ENCODE data around the gene MYH11.
A peak's percentile ranks its signal among the peaks of the same experiment; 100 is the strongest.

GRCh38 chr16:15704545-15704987, 152.3 kb downstream of the MYH11 start:
- peak; percentile 9; the same call in 1 of the 2 replicates for TF ChIP-seq POLR2A (IDR thresholded peaks at IDR 0.05; ENCODE audit: low read depth, low read length)
- TF ChIP-seq SP1 (IDR thresholded peaks at IDR 0.05; ENCODE audit: low read depth, low read length), result no peak
- TF ChIP-seq MTA2 (IDR thresholded peaks at IDR 0.05; ENCODE audit: low read depth), result no peak
- TF ChIP-seq ZZZ3 (IDR thresholded peaks at IDR 0.05; ENCODE audit: control insufficient read depth, insufficient read length, low read depth), result no peak
- TF ChIP-seq RBBP5 (conservative IDR thresholded peaks at IDR 0.05), result no peak
- TF ChIP-seq FOXM1 (IDR thresholded peaks at IDR 0.05; ENCODE audit: low read depth, low read length), result no peak
- TF ChIP-seq RAD21 (IDR thresholded peaks at IDR 0.05; ENCODE audit: insufficient read depth, low read depth, low read length), result peak; percentile 69
- no peak for TF ChIP-seq BRCA1 (IDR thresholded peaks at IDR 0.05; ENCODE audit: low read depth, low read length)
- TF ChIP-seq, protein P1, sequence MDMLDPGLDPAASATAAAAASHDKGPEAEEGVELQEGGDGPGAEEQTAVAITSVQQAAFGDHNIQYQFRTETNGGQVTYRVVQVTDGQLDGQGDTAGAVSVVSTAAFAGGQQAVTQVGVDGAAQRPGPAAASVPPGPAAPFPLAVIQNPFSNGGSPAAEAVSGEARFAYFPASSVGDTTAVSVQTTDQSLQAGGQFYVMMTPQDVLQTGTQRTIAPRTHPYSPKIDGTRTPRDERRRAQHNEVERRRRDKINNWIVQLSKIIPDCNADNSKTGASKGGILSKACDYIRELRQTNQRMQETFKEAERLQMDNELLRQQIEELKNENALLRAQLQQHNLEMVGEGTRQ (IDR thresholded peaks at IDR 0.05; ENCODE audit: borderline replicate concordance, low read depth, low read length), result no peak
- peak; percentile 76 to 80 (median 79) for TF ChIP-seq CTCF (IDR thresholded peaks at IDR 0.05 in 2 of 3, conservative IDR thresholded peaks at IDR 0.05 in 1 of 3; ENCODE audit: control insufficient read depth in 2 of 3, extremely low read depth in 1 of 3, insufficient read depth in 1 of 3, low read depth in 3 of 3, low read length in 3 of 3)
- no peak for TF ChIP-seq NRF1 (conservative IDR thresholded peaks at IDR 0.05; ENCODE audit: low read depth, low read length)
- TF ChIP-seq MAX (IDR thresholded peaks at IDR 0.05; ENCODE audit: low read depth, low read length), result no peak
- no peak for TF ChIP-seq STAT3 (IDR thresholded peaks at IDR 0.05; ENCODE audit: low read depth, low read length)
- TF ChIP-seq SRF (IDR thresholded peaks at IDR 0.05; ENCODE audit: low read depth in 2 of 2, low read length in 2 of 2), result no peak
